NCI-H1436 (cell line): ENCODE data around the gene EP400.

Experiments used
- DNase-seq: peaks from one replicate; lab custom pipeline; 2025; lab: John Stamatoyannopoulos, UW

EP400 gene

DNA sequence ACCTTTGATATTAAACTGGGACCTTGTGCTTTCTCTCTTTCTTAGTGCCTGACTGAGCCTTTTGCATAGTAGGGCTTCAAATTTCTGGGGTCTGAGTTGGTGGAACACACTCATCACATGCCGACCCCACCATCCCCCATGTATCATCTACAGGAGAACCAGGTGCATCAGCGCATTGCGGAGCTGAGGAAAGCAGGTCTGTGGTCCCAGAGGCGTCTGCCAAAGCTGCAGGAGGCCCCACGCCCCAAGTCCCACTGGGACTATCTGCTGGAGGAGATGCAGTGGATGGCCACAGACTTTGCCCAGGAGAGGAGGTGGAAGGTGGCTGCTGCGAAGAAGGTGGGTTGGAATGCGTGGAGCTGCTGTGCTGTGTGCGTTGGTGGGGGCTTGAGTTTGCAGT is 37.8 kb downstream of the EP400 start:
- DNase-seq = no peak

DNA sequence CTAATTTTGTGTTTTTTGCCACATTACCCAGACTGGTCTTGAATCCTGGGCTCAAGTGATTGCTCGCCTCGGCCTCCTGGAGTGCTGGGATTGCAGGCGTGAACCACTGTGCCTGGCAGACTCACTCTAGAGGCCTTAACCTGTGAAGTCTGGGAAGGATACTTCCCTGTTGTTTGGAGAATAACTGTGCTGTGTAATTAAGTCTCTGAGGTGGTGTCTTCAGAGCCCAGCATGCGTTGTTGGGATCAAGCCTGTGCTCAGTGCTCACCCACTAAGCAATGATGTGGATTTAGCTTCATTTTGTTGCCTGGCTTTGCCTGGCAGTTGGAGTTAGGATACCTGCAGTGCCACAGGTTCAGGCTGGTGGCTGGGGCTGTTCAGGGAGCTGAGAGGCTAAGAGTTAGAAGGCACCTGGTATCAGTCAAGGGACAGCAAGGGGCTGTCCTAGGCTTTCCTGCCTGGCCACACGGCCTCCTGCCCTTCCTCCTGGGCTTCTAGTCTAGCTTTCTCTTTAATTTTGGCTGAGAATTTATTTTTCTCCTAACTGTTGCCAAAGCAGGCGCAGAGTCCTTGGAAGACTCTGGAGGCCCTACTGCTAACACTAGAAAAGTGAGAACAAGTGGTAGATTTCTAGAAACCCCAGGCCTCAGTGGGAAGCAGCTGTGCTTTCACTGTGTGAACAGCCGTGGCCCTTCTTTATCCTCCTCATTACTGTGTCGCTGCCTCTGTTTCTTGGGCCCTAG is 38.5 kb downstream of the EP400 start:
- DNase-seq = no peak

DNA sequence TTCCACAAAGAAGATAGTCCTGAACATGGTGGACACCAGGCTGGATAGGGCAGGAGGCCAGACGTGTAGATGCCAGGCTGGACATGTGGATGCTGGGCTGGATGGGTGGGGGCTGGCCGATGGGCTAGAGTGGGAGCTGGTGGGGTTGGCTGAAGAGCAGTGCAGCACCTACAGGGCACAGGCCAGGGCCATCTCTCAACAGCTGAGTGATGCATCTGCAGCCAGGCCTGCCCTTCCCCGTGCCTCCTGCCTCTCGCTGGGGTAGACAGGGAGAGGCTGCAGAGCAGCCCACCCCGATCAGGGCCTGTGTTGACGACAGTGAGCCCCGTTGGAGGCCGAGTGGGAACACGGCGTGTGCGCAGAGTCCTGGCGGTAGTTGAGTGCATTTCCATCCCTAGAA is 39.3 kb downstream of the EP400 start:
- DNase-seq = no peak

DNA sequence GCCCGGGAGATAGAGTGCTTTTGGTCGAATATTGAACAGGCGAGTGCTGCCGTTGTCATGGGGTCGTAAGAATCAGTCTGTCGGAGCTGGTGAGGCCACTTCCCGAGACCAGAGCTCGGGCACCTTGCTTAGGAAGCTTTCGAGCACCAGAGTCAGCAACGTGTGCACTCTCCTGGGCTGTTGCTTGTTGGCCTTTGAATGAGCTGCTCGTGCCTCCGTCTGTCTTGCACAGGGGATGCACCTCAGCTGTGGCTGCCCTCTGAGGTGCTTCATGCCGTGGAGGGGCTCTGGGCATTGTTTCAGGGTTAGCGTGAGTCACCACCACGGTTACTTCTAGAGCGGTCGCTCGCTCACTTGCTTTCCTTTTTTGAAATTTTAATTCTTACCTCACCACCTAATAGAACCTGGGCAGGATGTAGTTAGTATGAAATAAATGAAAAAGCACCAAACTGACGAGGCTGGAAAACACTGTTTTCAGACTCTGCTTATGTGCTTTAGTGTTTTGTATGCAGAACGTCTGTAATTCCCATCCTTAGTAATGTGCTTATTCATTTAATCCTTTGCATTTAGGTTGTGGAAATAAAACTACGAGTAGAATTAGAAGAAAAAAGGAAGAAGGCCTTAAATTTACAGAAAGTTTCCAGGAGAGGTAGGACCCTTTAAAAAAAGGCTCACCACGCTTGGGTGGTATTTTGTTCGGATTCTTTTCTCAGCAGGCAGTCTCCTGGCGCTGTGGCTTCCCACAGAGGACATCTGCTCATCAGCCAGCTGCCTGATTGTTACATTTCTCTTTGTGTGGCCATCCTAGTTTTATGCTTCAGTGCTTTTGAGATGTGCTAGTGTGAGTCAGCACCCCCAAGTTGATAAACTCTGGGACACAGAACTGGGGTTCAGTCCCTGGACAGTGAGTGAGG is 40.6 kb downstream of the EP400 start:
- DNase-seq = no peak

DNA sequence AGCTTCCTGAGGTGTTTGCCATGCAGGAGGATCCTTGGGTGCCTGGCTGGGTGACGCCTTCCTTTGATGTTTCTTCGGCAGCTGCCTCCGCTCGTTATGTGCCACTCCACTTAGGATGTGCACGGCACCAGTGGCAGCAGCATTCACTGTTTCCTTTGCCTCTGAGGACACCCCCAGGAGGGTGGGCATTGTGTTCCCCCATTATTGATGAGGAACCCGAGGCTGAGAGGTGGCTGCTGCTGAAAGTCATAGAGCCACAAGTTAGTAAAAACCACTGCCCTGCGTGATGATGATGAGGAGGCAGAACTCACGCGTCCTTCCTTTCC is 41.2 kb downstream of the EP400 start:
- DNase-seq = no peak

DNA sequence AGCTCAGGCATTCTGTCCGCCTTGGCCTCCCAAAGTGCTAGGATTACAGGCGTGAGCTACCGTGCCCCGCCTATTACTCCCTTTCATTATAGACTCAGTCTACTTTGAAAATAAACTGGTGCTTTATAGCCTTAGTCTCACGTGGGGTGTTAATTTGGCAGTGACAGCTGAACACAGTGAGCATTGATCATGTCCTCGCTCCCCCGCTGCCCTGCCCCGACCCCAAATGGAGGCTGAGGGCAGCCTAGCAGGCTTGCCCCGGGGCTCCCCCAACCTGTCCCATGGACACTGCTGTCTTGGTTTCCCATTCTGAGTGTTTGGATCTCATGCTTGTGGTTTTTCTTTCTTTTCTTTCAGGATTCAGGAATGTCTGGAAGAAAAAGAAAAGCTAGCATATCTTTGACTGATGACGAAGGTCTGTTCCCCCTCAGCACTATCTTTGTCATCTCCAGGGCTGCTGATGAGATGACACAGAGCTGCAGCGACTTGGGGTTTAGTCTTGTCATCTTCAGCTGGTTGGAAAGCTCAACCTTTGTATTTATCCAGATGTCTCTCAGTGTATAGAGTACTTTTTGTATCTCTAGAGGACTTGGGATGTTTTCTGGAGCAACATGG is 42.2 kb downstream of the EP400 start:
- DNase-seq = no peak

DNA sequence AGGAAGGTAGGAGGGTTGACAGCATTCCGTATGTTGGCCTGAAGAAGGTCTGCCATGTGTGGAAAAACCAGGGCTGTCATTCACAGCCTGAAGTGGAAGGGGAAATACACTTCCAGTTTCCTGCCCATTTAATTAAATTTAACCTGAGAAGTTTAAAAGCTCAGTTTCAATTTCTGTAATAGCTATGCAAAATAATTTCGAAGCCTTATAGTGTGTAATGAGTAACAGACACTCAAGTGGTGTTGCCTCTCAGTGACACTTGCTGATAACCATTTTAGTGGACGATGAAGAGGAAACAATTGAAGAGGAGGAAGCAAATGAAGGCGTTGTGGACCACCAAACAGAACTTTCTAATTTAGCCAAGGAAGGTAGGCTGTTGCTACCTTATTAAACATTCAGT is 44.8 kb downstream of the EP400 start:
- DNase-seq = no peak

DNA sequence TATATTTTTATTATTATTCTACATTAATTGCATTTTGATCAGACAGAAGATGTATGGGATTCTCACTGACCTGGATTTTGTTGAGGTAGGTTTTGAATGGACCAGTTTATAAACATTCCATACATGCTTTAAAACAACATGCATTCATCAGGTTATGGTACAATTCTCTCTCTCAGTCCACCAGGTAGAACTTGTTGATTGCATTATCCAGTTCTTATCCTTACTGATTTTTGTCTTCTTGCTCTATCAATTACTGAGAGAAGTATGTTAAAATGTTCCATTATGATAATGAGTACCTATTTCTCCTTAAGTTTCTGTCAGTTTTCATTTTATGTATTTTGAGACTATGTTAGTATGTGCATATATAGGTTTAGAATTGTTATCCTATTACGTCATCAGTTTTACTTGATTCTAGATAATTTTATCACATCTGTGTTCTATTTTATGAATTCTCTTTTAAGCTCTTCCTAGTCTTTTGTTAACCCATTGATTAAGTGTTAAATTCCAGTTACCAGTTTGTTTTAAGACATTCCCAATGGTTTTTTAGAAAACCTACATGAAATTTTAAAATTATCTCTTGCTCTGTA is 50.6 kb downstream of the EP400 start:
- no peak for DNase-seq

DNA sequence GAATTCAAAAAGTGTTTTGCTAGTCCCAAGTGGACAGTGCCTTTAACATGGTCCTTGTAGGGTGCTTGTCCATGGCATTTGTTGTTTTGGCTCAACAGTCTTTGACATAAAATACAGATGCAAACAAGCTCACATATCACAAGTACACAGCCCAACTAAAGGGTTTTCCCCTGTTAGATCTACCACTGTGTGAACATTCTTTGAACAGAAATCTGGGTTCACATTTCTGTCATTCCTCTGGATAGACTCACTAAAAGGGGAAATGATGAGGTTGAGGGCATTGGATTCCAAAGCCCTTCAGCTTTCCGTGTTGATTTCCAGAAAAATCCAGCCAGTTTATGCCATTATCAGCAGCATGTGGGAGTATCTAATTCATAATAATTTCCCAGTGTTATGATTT is 54.1 kb downstream of the EP400 start:
- no peak for DNase-seq

DNA sequence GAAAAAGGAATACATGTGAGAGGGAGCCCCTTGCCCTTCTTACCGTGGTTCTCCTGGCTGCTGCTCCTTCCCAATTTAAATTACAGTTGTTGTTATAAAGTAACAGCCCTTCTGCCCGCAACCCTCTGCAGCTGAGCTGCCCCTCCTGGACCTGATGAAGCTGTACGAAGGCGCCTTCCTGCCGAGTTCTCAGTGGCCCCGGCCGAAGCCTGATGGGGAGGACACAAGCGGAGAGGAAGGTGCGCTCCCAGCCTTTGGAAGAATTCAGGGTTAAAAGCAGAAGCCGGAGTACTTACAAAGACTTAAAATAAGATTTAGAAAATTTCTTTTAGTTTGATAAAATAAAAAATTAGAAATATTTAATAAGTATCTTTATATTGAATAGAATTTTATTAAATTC is 55.2 kb downstream of the EP400 start:
- no peak for DNase-seq

DNA sequence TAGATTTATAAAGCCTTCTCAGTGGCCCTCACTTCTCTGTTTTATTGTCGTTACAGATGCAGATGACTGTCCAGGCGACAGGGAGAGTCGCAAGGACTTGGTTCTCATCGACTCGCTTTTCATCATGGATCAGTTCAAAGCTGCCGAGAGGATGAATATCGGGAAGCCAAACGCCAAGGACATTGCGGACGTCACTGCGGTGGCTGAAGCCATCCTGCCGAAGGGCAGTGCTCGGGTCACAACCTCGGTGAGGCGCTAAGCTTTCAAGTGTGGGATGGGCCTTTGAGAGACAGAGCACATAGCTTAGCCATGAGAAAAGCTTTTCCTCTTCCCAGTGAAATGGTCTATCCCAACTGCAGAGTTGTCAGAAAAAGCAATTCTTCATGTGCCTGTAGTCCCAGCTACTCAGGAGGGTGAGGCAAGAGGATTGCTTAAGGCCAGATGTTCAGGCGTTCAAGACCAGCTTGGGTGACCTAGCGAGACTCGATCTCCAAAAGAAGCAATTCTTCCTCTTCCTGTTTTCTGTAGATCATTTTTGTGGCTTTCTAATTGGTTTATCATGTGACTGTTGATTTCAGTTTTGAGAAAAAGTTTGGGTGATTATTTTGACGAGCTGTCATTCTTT is 56.4 kb downstream of the EP400 start:
- no peak for DNase-seq

DNA sequence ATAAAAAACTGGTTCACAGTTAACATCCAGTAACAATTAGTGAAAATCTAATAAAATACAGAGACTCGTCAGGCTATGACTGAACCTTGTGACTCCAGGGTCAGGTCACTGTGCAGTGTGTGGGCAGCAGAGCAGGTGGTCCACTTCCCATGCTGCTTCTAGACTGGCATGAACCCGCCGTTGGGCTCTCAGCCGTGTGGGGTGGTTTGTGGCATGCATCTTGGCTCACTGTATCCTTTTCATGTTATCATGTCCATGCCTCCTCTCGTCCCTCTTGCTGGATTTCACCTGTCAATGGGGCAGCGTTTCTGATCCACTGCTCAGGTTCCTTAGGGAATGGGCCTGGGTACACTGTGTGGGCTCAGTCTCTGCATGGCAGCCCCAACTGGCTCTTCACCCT is 57.3 kb downstream of the EP400 start:
- DNase-seq = no peak

DNA sequence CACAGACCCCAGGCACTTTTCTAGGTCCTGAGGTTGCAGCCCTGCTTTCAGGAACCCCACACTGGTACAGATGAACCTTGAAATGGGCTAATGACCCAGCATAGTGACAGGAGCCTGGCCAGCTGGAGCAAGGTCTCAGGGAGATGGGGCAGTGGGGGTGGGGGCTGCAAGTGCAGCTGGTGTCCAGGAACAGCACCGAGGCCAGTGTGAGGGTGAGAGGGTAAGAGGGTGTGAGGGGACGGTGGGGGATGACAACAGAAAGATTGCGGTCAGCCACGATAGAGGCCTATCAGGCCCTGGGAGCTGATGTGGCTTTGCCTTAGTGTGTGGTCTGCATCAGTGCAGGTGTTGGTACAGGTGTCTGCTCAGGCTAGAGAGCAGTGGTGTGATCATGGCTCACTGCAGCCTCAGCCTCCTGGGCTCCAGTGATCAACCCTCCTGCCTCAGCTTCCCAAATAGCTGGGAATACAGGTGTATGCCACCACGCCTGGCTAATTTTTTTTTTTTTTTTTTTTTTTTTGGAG is 59.7 kb downstream of the EP400 start:
- no peak for DNase-seq

DNA sequence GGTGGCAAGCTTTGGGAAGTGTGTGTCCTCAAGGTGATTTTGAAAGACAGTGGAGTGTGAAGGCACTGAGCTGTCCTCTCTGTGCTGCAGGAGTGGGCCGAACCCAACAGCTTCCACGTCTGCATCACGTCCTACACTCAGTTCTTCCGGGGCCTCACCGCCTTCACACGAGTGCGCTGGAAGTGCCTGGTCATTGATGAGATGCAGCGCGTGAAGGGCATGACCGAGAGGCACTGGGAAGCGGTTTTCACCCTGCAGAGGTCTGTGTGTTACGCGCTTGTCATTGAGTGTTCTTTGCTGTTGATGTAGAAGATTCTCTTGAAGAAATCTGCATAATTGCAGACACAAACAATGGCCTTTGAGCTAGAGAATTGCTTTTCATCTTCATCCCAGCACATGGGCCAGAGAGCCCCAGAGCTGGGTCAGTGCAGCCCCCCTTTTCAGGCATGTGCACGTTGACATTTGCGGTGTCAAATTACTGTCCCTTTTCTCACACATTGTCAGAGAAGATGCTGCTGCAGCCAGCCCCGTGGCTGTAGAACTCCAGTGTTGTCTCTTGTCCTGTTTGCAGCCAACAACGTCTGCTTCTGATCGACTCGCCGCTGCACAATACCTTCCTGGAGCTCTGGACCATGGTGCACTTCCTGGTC is 63.3 kb downstream of the EP400 start:
- DNase-seq = no peak

DNA sequence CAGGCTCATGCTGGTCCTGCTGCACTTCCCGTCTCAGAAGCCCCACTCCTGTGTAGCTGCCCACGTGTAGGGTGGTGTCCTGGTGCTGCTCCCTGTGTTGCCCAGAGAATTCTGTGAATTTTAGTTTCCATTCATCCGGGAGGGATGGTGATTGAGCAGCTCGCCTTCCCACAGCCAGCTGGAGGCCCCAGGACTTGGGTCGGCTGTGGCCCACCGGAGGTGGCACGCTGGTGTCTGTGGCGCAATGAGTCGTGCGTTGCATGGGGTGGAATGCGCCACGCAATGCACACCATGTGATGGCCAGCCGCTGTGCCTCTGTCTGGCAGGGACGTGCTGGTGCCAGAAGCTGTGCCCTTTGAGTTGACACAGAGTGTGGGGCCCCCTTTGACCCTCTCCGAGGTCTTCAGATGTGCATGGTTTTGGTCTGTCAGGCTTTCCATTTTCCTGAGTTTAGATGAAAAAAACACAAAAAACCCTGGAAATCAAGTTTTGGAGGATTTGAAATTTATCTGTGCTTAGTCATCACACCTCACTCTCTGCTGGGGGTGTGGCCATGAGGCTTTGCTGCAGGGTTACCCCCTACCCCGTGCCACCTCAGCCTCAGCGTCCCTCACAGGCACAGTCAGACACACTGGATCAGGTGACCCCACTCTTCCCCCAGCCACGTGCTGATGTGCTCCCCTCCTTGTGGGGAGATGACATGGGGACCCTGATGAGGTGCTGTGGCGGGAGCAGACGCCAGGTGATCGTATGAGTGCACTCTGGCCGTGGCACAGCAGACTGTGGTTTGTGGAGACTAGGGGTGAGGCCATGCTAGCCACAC is 64.6 kb downstream of the EP400 start:
- no peak for DNase-seq

DNA sequence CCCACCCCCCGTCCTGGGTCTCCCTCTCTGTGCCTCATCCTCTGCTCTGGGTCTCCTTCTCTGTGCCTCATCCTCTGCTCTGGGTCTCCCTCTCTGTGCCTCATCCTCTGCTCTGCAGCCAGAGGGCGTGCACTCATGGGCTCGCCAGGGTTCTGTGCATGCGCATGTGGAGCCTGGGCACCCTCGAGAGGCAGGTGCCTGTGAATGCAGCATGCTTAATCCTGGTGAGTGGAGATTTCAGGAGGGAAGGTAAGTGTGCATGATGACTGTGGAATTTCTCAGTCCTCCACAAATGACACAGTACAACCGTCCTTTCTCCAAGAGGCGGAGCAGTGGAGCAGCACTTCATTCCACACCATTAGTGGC is 65.2 kb downstream of the EP400 start:
- DNase-seq = no peak

DNA sequence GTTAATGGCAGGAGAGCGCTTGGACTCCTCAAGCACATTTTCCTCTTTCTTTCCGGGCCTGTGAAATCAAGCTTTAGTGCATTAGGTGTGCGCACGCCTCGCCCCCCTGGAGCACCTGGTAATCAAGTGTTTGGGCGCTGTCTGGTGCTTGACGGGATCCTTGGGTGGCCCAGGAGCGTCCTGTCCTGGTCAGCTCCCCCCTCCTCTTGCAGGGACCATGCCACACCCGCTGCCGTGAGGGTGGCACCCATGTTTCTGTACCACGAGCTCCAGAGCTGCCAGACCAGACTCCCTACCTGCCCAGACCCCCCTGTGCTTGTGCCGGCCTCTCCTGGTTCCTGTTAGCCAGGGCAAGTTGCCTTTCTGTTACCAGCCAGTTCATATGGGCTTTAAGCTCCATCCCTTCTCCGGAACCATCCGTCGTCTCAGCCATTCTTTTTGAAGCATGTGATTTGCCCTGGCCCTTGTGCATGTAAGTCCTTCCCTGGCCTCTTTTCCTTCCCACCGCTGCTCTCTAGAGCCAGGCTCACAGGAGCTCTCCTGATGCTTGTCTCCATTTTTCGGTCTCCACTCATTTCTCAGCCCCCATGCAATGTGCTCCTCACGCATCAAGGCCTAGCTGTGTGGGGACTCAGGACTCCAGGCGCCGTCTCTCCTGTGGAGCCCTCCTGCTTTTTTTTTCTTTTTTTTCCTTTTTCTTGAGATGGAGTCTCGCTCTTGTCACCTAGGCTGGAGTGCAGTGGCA is 66.1 kb downstream of the EP400 start:
- DNase-seq = no peak

DNA sequence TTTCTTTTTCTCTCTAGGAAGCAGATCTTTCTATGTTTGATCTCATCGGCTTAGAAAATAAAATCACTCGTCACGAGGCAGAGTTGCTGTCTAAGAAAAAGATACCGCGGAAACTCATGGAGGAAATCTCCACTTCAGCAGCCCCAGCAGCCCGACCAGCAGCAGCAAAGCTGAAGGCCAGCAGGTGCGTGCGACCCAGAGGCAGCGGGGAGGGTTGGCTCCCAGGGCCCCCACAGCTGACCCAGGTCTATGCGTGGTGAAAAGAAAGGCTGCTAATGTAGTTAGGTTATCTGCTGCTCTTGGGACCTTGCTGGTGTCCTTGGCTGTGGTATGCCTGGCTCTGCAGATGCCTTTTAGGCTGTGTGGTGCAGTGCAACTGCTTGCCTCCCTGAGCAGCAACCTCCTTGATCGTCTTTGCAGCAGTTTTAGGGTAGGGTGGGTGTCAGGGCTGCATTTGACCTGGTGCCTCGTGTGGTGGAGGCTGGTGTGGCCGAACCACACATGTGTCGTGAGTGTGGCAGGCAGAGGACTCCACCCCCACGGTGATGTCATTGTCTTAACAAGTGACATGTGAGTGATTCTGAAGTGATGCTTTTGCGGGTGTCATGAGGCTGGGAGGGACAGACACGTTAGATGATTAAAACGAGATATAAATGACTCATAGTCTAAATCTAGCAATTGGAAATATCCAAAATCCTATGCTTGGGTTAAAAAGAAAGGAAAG is 68.6 kb downstream of the EP400 start:
- DNase-seq = no peak

DNA sequence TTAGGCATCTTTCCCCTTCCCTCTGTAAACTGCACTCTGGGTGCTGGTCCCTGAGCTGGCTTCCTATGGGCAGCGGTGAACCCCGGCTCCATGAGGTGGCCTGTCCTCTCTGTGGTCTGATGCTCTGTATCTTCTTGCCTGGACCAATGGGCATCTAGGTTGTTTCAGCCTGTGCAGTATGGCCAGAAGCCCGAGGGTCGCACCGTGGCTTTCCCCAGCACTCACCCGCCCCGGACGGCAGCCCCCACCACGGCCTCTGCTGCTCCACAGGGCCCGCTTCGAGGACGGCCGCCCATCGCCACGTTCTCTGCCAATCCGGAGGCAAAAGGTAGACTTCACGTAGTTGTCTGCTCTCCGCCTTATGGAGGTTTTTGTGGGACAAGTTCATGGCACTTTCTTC is 70.1 kb downstream of the EP400 start:
- DNase-seq = no peak
